Ovary (tissue), 3 donors: Measurements from ENCODE around the gene IFFO2.

ENCODE experiments used
- CTCF ChIP-seq, 3 donors: fragments of 450-650 bp in 2 of 3; fragments of 200-600 bp in 1 of 3; IDR thresholded peaks; one replicate each; pipeline versions ENCODE4 v1.5.1 to v1.8.0; 2016 to 2022; ENCODE audit warnings: antibody characterized with exemption in 3 of 3, mild to moderate bottlenecking in 1 of 3
- POLR2A ChIP-seq: fragments of 450-650 bp; IDR thresholded peaks from one replicate; pipeline ENCODE4 v1.6.1; 2017; ENCODE audit warnings: antibody characterized with exemption, mild to moderate bottlenecking, moderate library complexity
- donor health status: DM: no; HTN: no; CAD: no.

- no peak for TF ChIP-seq CTCF (IDR thresholded peaks at IDR 0.05)
- no peak for TF ChIP-seq POLR2A
Observed at GRCh38 chr1:18878538-18879214, 77.8 kb downstream of the IFFO2 start.
